ENCODE results near the gene MCRS1. TPM values are rescaled to one million over a fixed set of nuclear protein-coding genes. Genes with fewer than 3 reads are reported as not detected.

MCRS1 gene
- total RNA-seq, 1 donor from 2014 or later: 61.8 TPM

DNA sequence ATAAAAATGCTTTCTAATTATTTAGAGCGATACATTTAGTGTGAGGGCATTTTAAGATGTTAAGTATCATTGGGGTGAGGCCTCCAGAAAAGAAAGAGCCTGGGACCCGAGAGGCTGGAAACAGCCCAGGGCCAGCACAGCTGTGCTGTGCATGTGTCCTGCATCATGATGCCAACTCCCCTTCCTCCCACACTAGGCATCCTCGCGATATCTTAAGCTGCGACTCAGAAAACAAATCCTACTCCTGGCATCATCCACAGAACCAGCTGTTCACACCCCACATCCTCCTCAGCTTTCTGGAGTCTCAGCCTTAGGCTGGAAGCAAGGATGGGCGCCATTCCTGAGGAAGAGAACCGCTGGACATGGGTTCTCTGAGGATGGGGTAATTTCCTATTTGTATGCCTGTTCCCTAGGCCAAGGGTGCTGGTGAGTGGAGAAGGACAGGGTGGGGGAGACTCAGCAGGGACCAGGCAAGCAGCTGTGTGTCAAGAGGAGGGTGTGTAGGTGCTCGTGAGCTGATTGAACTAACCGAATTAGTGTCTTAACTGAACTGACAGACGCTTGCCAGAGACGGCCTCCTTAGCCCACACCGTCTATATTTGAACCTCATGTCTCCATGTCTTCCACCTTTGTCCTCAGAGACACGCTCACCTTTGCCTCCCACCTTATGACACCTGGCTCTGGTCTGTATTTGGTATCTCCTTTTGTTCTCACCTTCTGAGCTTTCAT lies 15.6 kb upstream of the MCRS1 start:
- H3K27me3 Mint-ChIP-seq: no peaks in the 10 kb centered on the region
- no peak overlapping the region for H3K4me3 Mint-ChIP-seq
- peaks cover 16% of the 10 kb centered on the region for H3K4me1 Mint-ChIP-seq (ENCODE audit: unreplicated experiment)
- DNase-seq (ENCODE audit: extremely low spot score, unreplicated experiment): no peak
- peaks cover 9% of the 10 kb centered on the region for H3K36me3 Mint-ChIP-seq
- no peak overlapping the region for H3K27ac Mint-ChIP-seq
- no peaks in the 10 kb centered on the region for H3K9me3 Mint-ChIP-seq
- TF ChIP-seq CTCF (conservative IDR thresholded peaks at IDR 0.05): no peak

GRCh38 chr12:49582850-49583249 lies 14.9 kb upstream of the MCRS1 start:
- H3K27ac Mint-ChIP-seq: no peak overlapping the region
- TF ChIP-seq CTCF (conservative IDR thresholded peaks at IDR 0.05): no peak
- no peaks in the 10 kb centered on the region for H3K27me3 Mint-ChIP-seq
- DNase-seq (ENCODE audit: extremely low spot score, unreplicated experiment): no peak
- no peaks in the 10 kb centered on the region for H3K9me3 Mint-ChIP-seq
- peaks cover 9% of the 10 kb centered on the region for H3K36me3 Mint-ChIP-seq
- H3K4me1 Mint-ChIP-seq (ENCODE audit: unreplicated experiment): peaks cover 16% of the 10 kb centered on the region
- no peak overlapping the region for H3K4me3 Mint-ChIP-seq

- Mint-ChIP-seq H3K27ac (no peak overlapping the region), H3K4me3 (no peak overlapping the region)
Measured at GRCh38 chr12:49582201-49582600, 14.3 kb upstream of the MCRS1 start.

DNA sequence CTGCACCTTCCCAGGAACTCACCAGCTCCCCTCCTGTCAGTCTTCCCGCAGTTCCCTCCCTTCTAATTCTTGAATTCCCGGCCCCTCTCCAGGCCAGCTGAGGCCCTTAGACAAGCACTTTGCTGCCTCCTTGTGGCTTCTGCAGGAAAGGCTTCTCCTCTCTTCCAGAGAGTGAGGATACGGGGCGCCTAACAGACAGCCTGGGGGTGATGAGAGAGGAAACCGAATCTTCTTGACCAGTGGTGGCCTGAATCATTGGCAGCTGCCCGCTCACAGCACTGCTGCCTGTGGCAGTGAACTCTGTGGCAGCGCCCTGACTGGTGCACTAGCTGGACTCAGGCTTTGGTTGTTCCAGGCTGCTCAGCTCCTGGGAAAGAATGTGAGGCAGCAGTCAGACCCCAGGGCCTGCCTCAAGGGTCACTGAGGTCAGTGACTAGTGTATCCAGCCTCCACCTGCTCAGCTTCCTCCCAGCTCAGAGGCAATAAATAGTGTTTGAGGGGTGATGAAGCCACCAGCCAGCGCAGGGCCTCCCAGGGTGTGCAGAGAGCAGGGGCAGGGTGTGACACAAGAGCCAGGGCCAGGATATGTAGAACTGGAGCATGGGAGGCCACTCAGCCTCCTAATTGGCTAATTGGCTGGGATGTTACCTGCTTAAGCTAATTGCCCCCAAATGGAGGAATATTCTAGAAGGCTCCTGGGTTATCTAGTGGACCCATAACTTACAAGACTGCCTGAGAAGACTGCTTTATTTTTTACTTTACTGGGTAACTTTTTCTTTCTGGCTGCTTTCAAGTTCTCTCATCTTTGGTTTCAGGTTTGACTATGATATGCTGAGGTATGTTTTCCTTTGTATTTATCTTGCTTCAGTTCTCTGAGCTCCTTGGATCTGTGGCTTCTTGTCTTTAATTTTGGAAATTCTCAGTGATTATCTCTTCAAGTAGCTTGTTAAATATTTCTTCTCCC lies 12.9 kb upstream of the MCRS1 start:
- H3K36me3 Mint-ChIP-seq: peaks cover 9% of the 10 kb centered on the region
- peak overlapping the region; percentile 11 for H3K27ac Mint-ChIP-seq
- TF ChIP-seq CTCF (conservative IDR thresholded peaks at IDR 0.05): peak; percentile 91
- H3K27me3 Mint-ChIP-seq: no peaks in the 10 kb centered on the region
- H3K4me3 Mint-ChIP-seq: no peak overlapping the region
- peaks cover 16% of the 10 kb centered on the region for H3K4me1 Mint-ChIP-seq (ENCODE audit: unreplicated experiment)
- H3K9me3 Mint-ChIP-seq: no peaks in the 10 kb centered on the region
- DNase-seq (ENCODE audit: extremely low spot score, unreplicated experiment): peak; percentile 81

More at GRCh38 chr12:49582201-49582600, 14.3 kb upstream of the MCRS1 start:
- H3K4me1 Mint-ChIP-seq (ENCODE audit: unreplicated experiment): peaks cover 16% of the 10 kb centered on the region
- peaks cover 9% of the 10 kb centered on the region for H3K36me3 Mint-ChIP-seq
- H3K27me3 Mint-ChIP-seq: no peaks in the 10 kb centered on the region
- DNase-seq (ENCODE audit: extremely low spot score, unreplicated experiment): no peak
- no peaks in the 10 kb centered on the region for H3K9me3 Mint-ChIP-seq
- no peak for TF ChIP-seq CTCF (conservative IDR thresholded peaks at IDR 0.05)

- H3K4me3 Mint-ChIP-seq: no peak overlapping the region
- peaks cover 12% of the 10 kb centered on the region for H3K36me3 Mint-ChIP-seq
- no peak for DNase-seq (ENCODE audit: extremely low spot score, unreplicated experiment)
- H3K9me3 Mint-ChIP-seq: no peaks in the 10 kb centered on the region
- H3K27me3 Mint-ChIP-seq: no peaks in the 10 kb centered on the region
- H3K27ac Mint-ChIP-seq: no peak overlapping the region
- TF ChIP-seq CTCF (conservative IDR thresholded peaks at IDR 0.05): no peak
- H3K4me1 Mint-ChIP-seq (ENCODE audit: unreplicated experiment): peaks cover 16% of the 10 kb centered on the region
Measured at GRCh38 chr12:49578471-49579112, 10.7 kb upstream of the MCRS1 start.
